HG03442 (cell line): Measurements from ENCODE around the gene RFTN1.

Experiments
- ATAC-seq: cut with Tn5 transposase; IDR thresholded peaks from one replicate; pipeline ENCODE4 v1.9.1; 2021; ENCODE audit warnings: mild to moderate bottlenecking, moderate library complexity; ENCODE audit not compliant: unreplicated experiment

RFTN1 gene

DNA sequence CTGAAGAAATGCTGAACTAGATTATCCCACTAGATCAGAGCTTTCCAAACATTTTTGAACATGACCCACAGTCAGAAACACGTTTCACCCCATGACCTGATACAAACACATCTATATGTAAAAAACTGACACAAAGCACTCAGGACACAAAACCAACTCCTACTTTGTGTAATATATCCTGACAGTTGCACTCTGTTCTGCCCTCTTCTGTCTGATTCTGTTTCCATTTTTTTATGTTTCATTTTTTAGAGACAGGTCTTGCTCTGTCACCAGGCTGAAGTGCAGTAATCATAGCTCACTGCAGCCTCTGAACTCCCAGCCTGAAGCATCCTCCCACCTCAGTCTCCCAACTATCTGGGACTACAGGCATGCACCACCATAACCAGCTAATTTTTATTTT, 15.8 kb upstream of the RFTN1 start:
- no peak for ATAC-seq

DNA sequence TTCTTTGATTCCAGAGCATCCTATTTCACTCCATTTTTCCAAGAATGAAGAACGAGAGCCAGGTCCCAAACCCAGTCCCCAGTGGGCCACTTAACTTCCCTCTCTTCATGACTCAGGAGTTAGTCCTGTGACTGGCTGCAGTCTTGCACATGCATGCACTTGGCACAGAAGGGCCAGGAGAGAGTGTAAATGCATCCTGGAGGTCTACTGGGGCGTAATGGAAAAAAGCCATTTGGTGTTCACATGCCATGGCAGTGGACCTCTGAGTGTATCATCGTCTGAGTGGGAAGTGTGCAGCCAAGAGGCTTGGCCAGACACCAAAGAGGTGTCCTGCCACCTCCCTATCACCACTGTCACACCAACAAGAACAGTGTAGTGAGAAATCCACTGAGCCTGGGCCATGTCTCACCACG, 15.1 kb upstream of the RFTN1 start:
- ATAC-seq = no peak

GRCh38 chr3:16528106-16528505, 14.6 kb upstream of the RFTN1 start:
- ATAC-seq = no peak

- no peak for ATAC-seq
Measured at GRCh38 chr3:16524196-16524595, 10.7 kb upstream of the RFTN1 start.

DNA sequence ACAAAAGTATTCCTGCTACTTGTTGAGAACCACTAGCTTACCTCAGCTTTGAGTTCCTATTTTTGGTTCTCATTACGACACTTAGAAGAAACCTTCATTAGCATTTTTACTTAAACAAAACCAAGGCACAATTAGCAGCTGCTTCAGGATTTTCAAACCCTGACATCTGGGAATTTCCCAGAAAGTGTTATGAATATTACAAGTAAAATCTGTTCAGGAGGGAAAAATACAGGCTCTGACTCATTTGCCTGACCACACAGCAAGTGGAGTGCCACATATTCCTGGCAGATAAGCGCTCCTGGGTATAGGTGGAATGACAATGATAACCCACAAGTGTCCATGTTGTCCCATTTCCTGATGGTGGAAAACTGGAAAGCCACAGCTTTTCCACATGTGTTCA, 10.3 kb upstream of the RFTN1 start:
- ATAC-seq = no peak

- ATAC-seq = no peak
Measured at GRCh38 chr3:16522834-16523233, 9.3 kb upstream of the RFTN1 start.

GRCh38 chr3:16520970-16521881, 7.7 kb upstream of the RFTN1 start:
- ATAC-seq = peak; percentile 60

DNA sequence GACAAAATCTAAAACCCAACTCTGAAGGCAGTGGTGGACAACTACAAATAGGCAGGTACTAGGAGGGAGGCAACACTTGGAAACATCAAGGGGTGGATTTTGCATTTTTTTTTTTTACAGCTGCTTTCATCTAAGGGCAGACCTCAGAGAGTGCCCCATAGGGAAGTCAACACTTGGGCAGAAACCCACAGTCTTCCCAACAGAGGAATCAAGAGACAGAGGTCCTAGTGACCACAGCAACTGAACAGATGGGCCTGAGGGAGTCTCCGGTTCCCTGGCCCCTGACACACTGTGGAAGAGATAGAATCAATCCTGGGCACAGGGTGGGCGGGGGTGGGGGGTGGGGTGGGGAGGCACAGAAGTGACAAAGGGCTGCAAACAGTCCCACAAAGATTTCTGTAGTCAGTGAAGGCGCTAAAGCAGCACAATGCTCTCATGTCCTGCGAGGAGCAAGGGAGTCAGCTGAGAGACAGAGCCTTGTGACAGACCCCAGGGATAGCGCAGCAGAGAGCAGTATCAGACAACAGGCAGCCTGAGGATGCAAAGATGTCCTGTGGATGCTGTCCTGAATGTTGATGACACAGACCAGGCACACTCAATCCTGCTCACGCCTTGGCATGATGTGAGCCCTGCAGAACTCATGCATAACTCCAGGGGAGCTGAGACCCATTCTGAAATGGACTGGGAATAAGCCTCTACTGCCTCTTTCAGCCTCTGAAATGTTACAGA, 6.9 kb upstream of the RFTN1 start:
- peak; percentile 3 for ATAC-seq

DNA sequence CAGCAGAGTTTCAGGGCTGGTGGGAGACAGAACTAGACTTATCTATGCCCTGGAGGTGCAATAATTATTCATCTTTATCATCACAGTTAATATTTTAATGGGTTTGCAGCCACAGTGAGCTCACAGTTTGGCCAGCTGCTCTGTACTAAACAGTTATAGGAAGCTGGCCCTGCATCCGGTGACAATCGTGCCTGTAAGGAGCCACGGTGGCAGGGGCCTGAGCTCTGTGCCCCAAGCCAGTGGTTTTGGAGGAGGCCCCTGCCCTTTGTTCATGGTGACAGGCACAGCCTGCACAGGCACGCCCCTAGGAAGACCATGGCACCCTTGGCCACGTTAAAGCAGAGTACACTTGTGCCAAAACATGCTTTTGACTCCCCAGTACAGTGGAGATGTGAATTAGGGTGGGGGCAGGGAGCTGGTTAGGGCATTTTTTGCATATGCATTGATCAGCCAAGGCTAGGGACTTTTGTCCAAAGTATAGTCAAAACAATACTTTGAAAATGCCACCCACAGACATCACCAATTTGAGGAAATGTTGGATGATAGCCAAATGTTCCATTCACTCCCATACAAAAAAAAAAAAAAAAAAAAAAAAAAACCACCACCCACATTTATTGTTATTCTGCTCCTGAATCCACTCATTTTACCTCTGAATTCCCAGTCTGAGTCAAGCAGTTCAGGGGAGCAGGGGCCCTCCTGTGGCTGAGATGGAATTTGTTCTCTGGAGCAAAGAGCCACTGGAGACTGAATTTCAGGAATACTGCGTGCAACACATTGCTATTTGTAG, 3.4 kb upstream of the RFTN1 start:
- peak; percentile 12 for ATAC-seq

GRCh38 chr3:16515885-16516420, 2.5 kb upstream of the RFTN1 start:
- no peak for ATAC-seq

DNA sequence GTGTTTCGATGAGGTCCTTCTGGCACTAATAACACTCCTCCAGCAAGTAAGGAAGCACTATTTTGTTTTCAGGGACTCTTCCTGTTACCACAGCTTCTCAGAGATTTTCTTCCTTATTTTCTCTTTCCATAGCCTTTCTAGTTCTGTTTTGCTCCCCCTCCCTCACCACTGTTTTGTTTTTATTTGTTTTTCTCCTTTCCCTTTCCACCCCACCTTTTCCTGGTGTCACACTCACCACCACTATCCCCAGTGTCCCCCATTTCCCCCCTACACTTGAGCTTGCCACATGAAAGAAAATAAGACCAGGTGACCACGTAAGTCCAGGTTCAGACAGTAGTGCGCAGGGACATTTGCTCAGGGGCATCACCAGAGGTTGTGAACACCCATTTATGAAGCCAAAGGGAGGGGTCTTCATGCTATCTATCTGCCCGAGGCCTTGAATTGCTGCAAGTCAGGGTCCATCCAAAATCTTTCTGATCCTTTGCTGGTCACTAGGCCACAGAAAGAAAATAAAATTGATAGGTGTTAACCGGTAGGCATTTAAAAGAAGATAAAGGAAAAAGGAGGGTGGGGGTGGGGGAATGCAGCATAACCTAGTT, 1.4 kb upstream of the RFTN1 start:
- no peak for ATAC-seq

DNA sequence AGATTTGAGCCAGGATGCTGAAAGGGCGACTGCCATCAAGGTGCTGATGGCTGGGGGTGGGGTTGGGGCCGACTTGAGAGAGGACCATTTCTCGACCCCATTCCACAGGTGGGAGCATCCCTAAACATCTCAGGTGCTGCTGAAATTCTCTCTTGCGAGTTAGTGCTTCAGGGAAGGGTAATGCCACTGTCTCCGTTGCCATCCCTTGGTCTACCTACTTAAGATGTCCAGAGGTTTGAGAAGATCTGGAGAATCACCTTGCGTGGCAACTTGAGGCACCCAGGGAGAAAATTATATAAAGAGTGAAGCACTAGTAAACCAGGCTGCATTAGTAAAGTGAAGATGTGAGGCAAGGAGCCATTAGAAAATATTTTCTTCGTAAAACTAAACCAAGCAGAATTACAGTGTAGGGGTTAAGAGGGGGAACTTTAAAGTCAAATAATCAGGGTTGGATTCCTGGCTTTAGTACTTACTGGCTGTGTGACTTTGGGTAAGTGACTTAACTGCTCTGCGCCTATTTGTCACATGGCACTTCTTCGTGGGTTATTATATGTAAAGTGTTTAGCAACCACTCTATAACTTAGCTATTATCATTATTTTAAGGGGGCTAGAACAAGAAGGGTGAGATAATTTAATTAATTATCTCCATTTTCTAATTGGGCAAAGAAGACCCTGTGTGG, 662 bp upstream of the RFTN1 start:
- no peak for ATAC-seq

DNA sequence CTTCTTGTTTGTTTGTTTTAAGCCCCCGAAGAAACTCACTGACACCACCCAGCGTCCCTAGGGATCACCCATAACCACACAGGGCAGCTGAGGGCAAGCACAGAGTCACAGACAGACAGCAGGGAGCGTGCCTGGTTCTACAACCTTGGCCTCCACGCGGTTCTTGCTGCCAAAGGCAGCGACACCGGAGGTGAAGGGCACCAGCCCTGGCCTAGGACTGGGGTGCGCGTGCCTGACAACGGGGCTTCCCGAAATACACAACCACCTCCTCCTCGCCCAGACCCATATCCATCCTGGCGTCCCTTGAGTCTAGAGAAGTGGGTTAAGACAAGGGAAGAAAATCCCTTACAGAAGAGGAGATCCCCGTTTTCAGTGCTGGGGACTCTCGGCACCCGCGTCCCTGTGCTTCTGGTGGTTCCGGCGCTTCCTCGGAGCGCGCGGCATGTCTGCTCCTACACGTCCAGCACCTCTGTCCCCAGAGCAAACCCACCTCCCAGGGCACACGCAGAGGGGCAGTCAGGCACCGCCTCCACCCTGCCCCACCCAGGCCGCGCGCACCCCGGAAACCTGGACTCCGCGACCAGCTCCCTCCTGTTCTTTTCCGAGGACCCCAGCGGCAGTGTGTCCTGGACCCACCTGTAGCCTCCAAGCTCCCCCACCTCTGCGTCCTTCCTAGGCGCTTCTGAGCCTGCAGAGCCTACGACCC, 911 bp downstream of the RFTN1 start:
- peak; percentile 6 for ATAC-seq

GRCh38 chr3:16511681-16512434, 1.6 kb downstream of the RFTN1 start:
- peak; percentile 44 for ATAC-seq

DNA sequence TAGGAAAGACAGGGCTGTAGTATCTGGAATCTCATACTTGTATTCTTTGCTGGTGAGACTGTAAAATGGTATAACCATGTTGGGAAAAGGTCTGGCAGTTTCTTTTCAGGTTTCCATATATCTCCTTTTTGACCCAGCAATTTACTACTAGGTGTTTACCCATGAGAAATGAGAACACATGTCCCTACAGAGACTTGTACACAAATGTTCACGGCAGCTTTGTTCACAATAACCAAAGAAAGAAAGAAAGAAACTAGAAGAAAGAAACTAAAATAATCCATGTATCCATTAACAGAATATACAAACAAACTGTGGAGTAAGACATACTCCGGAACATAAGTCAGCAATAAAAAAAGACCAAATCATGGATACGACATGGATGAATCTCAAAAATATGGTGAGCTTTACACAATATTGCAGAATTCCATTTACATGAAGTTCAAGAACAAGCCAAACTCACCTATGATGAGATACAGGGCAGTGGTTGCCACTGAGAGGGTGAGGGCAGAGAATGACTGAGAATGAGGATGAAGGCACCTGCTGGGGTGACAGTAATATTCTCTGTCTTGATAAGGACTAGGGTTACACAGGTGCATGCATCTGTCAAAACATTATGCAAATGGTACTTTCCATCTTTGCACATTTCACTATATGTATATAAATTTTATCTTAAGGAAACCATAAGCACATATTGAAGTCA, 2.7 kb downstream of the RFTN1 start:
- peak; percentile 12 for ATAC-seq

GRCh38 chr3:16509721-16510619, 3.5 kb downstream of the RFTN1 start:
- peak; percentile 29 for ATAC-seq

- no peak for ATAC-seq
Measured at GRCh38 chr3:16508591-16508995, 4.9 kb downstream of the RFTN1 start.
